K562 (cell line): Measurements from ENCODE around the gene CFL1. TPM values are rescaled to one million over a fixed set of nuclear protein-coding genes. Genes with fewer than 3 reads are reported as not detected.

Source experiments
- BCLAF1 ChIP-seq, 2 experiments: fragments of 450-650 bp in 1 of 2; IDR thresholded peaks; 2 replicates each; pipeline ENCODE4 v1.6.1; 2011 to 2017; ENCODE audit warnings: low read depth in 2 of 2, antibody characterized with exemption in 1 of 2, borderline replicate concordance in 1 of 2, low read length in 1 of 2, mild to moderate bottlenecking in 1 of 2, mixed read lengths in 1 of 2; ENCODE audit not compliant: control insufficient read depth in 1 of 2
- HNRNPLL ChIP-seq: fragments of 200-400 bp; formaldehyde crosslinking; IDR thresholded peaks from 2 replicates; pipeline ENCODE4 v1.6.1; 2017; ENCODE audit warnings: low read length, low read depth, mild to moderate bottlenecking; ENCODE audit not compliant: poor library complexity, severe bottlenecking
- POLR2AphosphoS5 ChIP-seq: IDR thresholded peaks from 2 replicates; pipeline ENCODE4 v1.6.1; 2011; ENCODE audit warnings: mild to moderate bottlenecking, low read depth, low read length, moderate library complexity; ENCODE audit not compliant: control insufficient read depth, insufficient read depth
- SRSF7 ChIP-seq: fragments of 200-400 bp; formaldehyde crosslinking; optimal IDR thresholded peaks from 2 replicates; pipeline ENCODE3; 2017; ENCODE audit warnings: mild to moderate bottlenecking, low read depth, low read length
- THRB ChIP-seq: fragments of 450-650 bp; formaldehyde crosslinking; conservative IDR thresholded peaks from 2 replicates; pipeline ENCODE4 v1.4.0; 2022; ENCODE audit warnings: mild to moderate bottlenecking, missing genetic modification characterization
- USF2 ChIP-seq: sonication (generic); formaldehyde crosslinking; IDR thresholded peaks from 2 replicates; pipeline ENCODE4 v1.5.0; 2020; ENCODE audit warnings: missing genetic modification reagents
- ZBTB26 ChIP-seq: fragments of 450-650 bp; formaldehyde crosslinking; IDR thresholded peaks from 2 replicates; pipeline ENCODE4 v1.4.0; 2022; ENCODE audit warnings: missing genetic modification characterization
- ZNF639 ChIP-seq, 2 experiments: fragments of 200-800 bp in 1 of 2; sonication (Bioruptor generic) in 1 of 2; sonication (generic) in 1 of 2; formaldehyde crosslinking in 1 of 2; IDR thresholded peaks in 1 of 2; conservative IDR thresholded peaks in 1 of 2; 2 replicates each; pipeline versions ENCODE4 v1.5.0 to v1.6.1; 2016 to 2020; ENCODE audit warnings: missing compliant biosample characterization in 1 of 2, missing genetic modification characterization in 1 of 2, missing genetic modification reagents in 1 of 2
- polyA plus RNA-seq, 8 experiments: library from polyadenylated mRNA; depleted of rRNA in 4 of 8; stranded (reverse) in 5 of 8; unstranded in 3 of 8; fragments of >200 nt; fragmentation: Nextera tagmentation in 2 of 8; fragmentation: Illumina TruSeq in 1 of 8; extraction: Ambion mirVana in 2 of 8; extraction: Trizol in 1 of 8; gene quantifications; 2 replicates each; pipeline versions ENCODE4 v1.2.1 to v1.2.3, GENCODE V29; 2011 to 2014; ENCODE audit warnings: inconsistent platforms in 1 of 8, missing spikeins in 1 of 8
- total RNA-seq, 7 experiments: library from RNA; depleted of rRNA in 6 of 7; stranded (reverse); fragments of >200 nt in 6 of 7; fragmentation: Illumina TruSeq in 2 of 7; extraction: Trizol in 2 of 7; gene quantifications; 2 replicates each; pipeline versions ENCODE4 v1.2.1 to v1.2.3, GENCODE V29; 2011 to 2021; ENCODE audit warnings: low replicate concordance in 1 of 7

CFL1 gene
- total and polyA plus RNA-seq, 9 of the 15 experiments (the other 6 are each of a cell fraction or from before 2014, with no cell fraction given), result 105 to 1,101 (median 859) TPM

- 0 out of 2 replicates have a peak, but pooled peaks have one; percentile 8 for TF ChIP-seq ZBTB26 (CRISPR knock-in tag)
- TF ChIP-seq HNRNPLL, result no peak
- TF ChIP-seq THRB, result peak; percentile 71; the same call in 1 of the 2 replicates
- no peak for TF ChIP-seq SRSF7
- TF ChIP-seq BCLAF1 (IDR thresholded peaks at IDR 0.05; ENCODE audit: borderline replicate concordance in 1 of 2, control insufficient read depth in 1 of 2, low read depth in 2 of 2, low read length in 1 of 2), result 0 out of 4 replicates have a peak, but pooled peaks of 1 of the 2 experiments have one; percentile 9
- TF ChIP-seq POLR2AphosphoS5, result peak; percentile 70; the same call in 1 of the 2 replicates
- no peak for TF ChIP-seq USF2 (CRISPR knock-in tag)
- TF ChIP-seq ZNF639 (CRISPR knock-in tag; conservative IDR thresholded peaks at IDR 0.05 in 1 of 2, IDR thresholded peaks at IDR 0.05 in 1 of 2), result no peak
- TF ChIP-seq, all 486 proteins: peak for 14
Observed at GRCh38 chr11:65894034-65894591, 36.1 kb upstream of the CFL1 start (continued).
